ENCODE data around the gene LHX4. TPM values are rescaled to one million over a fixed set of nuclear protein-coding genes. Genes with fewer than 3 reads are reported as not detected.

LHX4 gene
- total RNA-seq, 2 donors from 2014 or later, result not detected

GRCh38 chr1:180261030-180261429 lies 31.0 kb downstream of the LHX4 start:
- DNase-seq, result no peak
- no peak overlapping the region for H3K27ac ChIP-seq
- peaks cover 28% of the 10 kb centered on the region for H3K4me1 ChIP-seq
- no peaks in the 10 kb centered on the region for H3K9me3 ChIP-seq
- intact Hi-C loops (cut with DNase I), result no loop called here
- TF ChIP-seq CTCF (IDR thresholded peaks at IDR 0.05), result no peak
- TF ChIP-seq POLR2A (IDR thresholded peaks at IDR 0.05), result no peak
- H3K27me3 ChIP-seq, result no peaks in the 10 kb centered on the region
- no peak for ATAC-seq
- no peak overlapping the region for H3K4me3 ChIP-seq
- no peaks in the 10 kb centered on the region for H3K36me3 ChIP-seq (replicated peaks in 1 of 2; ENCODE audit: insufficient read depth in 1 of 2, low read depth in 2 of 2)
- 77 to 84% methylated on average over 10 of the region's 10 CpGs for WGBS, 2 donors

GRCh38 chr1:180261524-180262155 lies 31.6 kb downstream of the LHX4 start:
- no peak for ATAC-seq
- H3K27ac ChIP-seq, result no peak overlapping the region
- no peaks in the 10 kb centered on the region for H3K36me3 ChIP-seq (replicated peaks in 1 of 2; ENCODE audit: insufficient read depth in 1 of 2, low read depth in 2 of 2)
- no peaks in the 10 kb centered on the region for H3K27me3 ChIP-seq
- intact Hi-C loops (cut with DNase I), result no loop called here
- 46 to 53% methylated on average over 7 of the region's 7 CpGs for WGBS, 2 donors
- TF ChIP-seq POLR2A (IDR thresholded peaks at IDR 0.05) (no peak), CTCF (IDR thresholded peaks at IDR 0.05) (no peak)
- no peak for DNase-seq
- H3K4me1 ChIP-seq, result peaks cover 23% of the 10 kb centered on the region
- H3K9me3 ChIP-seq, result no peaks in the 10 kb centered on the region
- H3K4me3 ChIP-seq, result no peak overlapping the region

GRCh38 chr1:180262628-180263488 lies 32.8 kb downstream of the LHX4 start:
- ATAC-seq, result no peak
- H3K4me1 ChIP-seq, result peaks cover 19% of the 10 kb centered on the region
- no peaks in the 10 kb centered on the region for H3K27me3 ChIP-seq
- no peak overlapping the region for H3K27ac ChIP-seq
- DNase-seq, result no peak
- TF ChIP-seq CTCF (IDR thresholded peaks at IDR 0.05) (no peak), POLR2A (IDR thresholded peaks at IDR 0.05) (no peak)
- H3K36me3 ChIP-seq (replicated peaks in 1 of 2; ENCODE audit: insufficient read depth in 1 of 2, low read depth in 2 of 2), result no peaks in the 10 kb centered on the region
- intact Hi-C loops (cut with DNase I), result no loop called here
- H3K9me3 ChIP-seq, result no peaks in the 10 kb centered on the region
- WGBS, 2 donors, result 41 to 57% methylated on average over 9 to 11 of the region's 12 CpGs
- no peak overlapping the region for H3K4me3 ChIP-seq

- H3K36me3 ChIP-seq (replicated peaks in 1 of 2; ENCODE audit: insufficient read depth in 1 of 2, low read depth in 2 of 2), result no peaks in the 10 kb centered on the region
- intact Hi-C loops (cut with DNase I), result no loop called here
- DNase-seq, result no peak
Observed at GRCh38 chr1:180264595-180264994, 34.5 kb downstream of the LHX4 start.

More at GRCh38 chr1:180264595-180264994, 34.5 kb downstream of the LHX4 start:
- no peak for ATAC-seq
- Histone ChIP-seq H3K27ac (no peak overlapping the region), H3K4me1 (peaks cover 19% of the 10 kb centered on the region), H3K9me3 (no peaks in the 10 kb centered on the region), H3K27me3 (no peaks in the 10 kb centered on the region), H3K4me3 (no peak overlapping the region)
- TF ChIP-seq CTCF (IDR thresholded peaks at IDR 0.05), result no peak
- no peak for TF ChIP-seq POLR2A (IDR thresholded peaks at IDR 0.05)
- 50 to 63% methylated on average over 2 of the region's 2 CpGs for WGBS, 2 donors

Data from body of pancreas (tissue), 4 donors.